ENCODE results near the gene KCNQ4.

DNA sequence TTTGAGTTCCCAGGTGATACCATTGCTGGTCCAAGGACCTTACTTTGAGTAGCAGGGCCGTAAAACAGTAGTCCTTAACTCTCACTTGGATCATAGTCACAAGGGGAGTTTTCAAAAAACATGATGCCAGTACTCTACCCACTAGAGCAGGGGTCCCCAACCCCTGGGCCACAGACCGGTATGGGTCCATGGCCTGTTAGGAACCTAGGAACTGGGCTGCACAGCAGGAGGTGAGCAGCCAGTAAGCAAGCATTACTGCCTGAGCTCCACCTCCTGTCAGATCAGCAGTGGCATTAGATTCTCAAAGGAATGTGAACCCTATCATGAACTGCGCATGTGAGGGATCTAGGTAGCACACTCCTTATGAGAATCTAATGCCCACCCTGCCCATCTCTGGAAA is 39.7 kb upstream of the KCNQ4 start:
- TF ChIP-seq POLR2A (IDR thresholded peaks at IDR 0.05; ENCODE audit: low read depth, low read length) (no peak), CTCF (conservative IDR thresholded peaks at IDR 0.05; ENCODE audit: low read depth, low read length) (no peak), CEBPB (IDR thresholded peaks at IDR 0.05; ENCODE audit: low read depth, low read length) (no peak), MAZ (IDR thresholded peaks at IDR 0.05; ENCODE audit: borderline replicate concordance, low read depth, low read length) (no peak), RAD21 (IDR thresholded peaks at IDR 0.05; ENCODE audit: low read length) (no peak), RCOR1 (IDR thresholded peaks at IDR 0.05; ENCODE audit: insufficient replicate concordance, low read length) (no peak), NFE2L2 (IDR thresholded peaks at IDR 0.05; ENCODE audit: low read depth, low read length) (no peak), MXI1 (IDR thresholded peaks at IDR 0.05; ENCODE audit: borderline replicate concordance, low read depth, low read length) (no peak), BHLHE40 (IDR thresholded peaks at IDR 0.05; ENCODE audit: low read depth, low read length) (no peak), RFX5 (IDR thresholded peaks at IDR 0.05; ENCODE audit: low read depth, low read length) (no peak), USF2 (IDR thresholded peaks at IDR 0.05; ENCODE audit: low read depth, low read length) (no peak), CHD1 (IDR thresholded peaks at IDR 0.05; ENCODE audit: low read depth, low read length) (no peak)
- TF ChIP-seq, protein P1, sequence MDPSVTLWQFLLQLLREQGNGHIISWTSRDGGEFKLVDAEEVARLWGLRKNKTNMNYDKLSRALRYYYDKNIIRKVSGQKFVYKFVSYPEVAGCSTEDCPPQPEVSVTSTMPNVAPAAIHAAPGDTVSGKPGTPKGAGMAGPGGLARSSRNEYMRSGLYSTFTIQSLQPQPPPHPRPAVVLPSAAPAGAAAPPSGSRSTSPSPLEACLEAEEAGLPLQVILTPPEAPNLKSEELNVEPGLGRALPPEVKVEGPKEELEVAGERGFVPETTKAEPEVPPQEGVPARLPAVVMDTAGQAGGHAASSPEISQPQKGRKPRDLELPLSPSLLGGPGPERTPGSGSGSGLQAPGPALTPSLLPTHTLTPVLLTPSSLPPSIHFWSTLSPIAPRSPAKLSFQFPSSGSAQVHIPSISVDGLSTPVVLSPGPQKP (IDR thresholded peaks at IDR 0.05; ENCODE audit: borderline replicate concordance, low read depth, low read length), result no peak

Data from IMR-90 (cell line).